Measurements from ENCODE around the gene CDH6.
"Not testable (repeated sequence)": the region's sequence is repeated elsewhere in the genome, so short reads cannot be mapped to it uniquely, and the experiment has no call there.

Gene CDH6

GRCh38 chr5:31328040-31328733 lies 134.7 kb downstream of the CDH6 start:
- no peak for DNase-seq (ENCODE audit: low read depth in 2 of 2)

DNA sequence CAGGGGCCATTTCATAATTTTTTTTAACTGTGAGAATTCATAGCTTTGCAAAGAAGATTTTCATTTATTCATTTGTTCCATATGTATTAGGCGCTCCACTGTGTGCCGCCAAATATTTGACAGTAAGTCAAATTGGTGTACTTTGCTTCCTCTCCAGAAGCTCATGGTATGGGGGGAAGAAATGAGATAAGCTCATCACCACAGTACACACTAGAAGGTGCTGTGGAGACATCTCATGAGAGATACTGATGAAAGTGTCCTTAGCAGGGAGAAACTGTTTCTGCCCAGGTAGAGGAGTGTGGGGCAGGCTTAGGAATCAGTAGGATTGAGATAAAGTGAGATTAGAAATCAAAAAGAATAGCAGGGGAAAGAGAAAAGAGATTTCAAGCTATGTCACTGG lies 136.2 kb downstream of the CDH6 start:
- DNase-seq (ENCODE audit: low read depth in 2 of 2) = no peak

DNA sequence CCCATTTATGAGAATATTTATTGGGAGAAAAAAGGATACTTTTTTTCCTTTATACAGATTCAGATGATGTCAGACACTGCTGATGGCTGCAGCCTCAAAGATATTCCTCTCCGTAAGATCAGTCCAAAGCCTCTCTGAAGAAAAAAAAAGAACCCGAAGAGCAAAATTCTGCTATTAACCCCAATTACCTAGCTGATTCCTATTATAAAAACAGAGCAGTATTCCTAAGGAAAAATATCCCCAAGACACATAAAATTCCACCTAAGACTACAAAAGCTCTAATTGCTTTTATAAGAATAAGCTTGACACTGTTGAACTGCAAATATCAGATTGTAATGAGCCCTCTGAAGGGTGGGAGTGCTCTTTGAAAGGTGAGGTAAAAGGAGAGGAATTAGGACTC lies 138.7 kb downstream of the CDH6 start:
- DNase-seq (ENCODE audit: low read depth in 2 of 2) = no peak

DNA sequence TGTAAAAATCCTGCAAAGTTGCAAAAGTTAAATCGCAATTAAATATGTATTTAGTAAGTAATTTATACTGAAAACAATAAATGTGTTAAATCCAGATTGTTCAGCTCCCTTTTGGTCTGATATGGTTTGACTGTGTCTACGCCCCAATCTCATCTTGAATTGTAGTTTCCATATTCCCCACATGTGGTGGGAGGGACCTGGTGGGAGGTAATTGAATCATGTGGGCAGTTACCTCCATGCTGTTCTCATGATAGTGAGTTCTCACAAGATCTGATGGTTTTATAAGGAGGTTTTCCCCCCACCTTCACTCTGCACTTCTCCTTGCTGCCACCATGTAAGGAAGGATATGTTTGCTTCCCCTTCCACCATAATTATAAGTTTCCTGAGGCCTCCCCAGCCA lies 140.0 kb downstream of the CDH6 start:
- DNase-seq (ENCODE audit: low read depth in 2 of 2) = no peak

DNA sequence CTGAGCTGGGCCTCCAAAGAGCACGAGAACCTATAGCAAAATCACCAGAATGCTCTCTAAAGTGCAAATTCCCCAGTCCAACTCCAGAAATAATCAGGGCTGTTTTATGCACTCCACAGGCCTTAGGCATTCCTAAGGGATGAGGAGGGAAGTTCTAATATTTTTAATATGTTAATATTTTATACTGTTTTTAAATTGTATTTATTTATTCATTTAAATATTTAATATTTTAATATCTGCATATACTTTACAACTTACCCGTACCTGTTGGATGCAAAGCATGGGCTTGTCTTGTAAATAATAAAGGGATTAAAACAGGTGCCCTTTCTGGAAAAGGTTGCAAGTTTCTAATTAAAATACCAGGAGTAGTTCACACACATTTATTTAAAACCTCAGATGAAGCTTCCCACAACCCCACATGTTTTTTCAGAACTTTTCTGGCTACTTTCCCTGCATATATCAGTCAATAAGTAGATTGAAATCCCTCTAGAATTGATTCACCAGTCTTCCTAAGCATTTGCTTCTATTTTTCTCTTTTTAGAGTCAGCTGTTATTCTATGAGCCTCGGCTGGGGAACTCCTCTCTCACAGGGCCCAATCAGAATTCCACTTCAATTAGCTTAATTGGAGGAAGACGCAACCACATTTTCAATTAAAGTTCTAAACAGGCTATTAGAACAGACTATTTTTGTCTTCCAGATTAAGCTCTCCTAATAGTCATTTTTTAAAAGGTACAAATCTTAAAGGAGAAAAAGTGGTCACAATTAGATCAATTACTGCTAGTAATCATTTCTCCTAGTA lies 140.8 kb downstream of the CDH6 start:
- no peak for DNase-seq (ENCODE audit: low read depth in 2 of 2)

- no peak for DNase-seq (ENCODE audit: low read depth in 2 of 2)
These were observed 142.0 kb downstream of the CDH6 start for GRCh38 chr5:31335456-31335855.

DNA sequence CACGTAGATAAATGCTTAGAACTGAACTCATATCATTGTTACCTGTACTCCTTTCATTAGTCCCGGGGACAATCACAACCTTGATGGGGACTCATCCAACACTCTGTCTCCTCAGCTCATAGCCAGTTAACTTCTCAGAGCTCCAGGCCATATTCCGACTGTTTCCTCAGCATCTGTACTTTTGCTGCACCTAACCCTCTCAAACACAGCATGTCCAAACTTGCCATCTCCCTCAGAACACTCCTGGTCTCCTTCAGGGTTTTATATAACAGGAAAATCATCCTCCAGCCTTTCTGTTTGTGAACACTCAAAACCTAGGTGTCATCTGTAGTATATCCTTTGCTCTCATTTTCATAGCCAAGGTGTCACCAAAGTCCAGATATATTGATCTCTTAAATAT lies 150.5 kb downstream of the CDH6 start:
- DNase-seq (ENCODE audit: low read depth in 2 of 2) = no peak

GRCh38 chr5:31346896-31347551 lies 153.5 kb downstream of the CDH6 start:
- DNase-seq (ENCODE audit: low read depth in 2 of 2) = no peak

DNA sequence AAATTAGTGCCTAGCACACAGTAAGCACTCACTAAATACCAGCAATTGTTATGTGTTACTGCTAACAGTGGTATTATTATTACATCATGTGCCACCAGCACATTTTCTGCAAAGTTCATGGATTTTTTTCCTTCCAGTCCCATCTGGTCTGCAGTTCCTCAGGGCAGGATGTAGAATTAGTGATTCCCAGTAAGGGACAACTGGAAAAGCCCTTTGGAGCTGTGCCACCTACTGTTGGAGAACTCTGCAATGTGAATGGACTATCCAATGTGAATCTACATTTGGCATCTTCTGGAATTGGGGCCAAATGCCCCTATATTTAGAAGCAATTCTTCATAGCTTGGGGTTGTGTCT lies 154.0 kb downstream of the CDH6 start:
- no peak for DNase-seq (ENCODE audit: low read depth in 2 of 2)

DNA sequence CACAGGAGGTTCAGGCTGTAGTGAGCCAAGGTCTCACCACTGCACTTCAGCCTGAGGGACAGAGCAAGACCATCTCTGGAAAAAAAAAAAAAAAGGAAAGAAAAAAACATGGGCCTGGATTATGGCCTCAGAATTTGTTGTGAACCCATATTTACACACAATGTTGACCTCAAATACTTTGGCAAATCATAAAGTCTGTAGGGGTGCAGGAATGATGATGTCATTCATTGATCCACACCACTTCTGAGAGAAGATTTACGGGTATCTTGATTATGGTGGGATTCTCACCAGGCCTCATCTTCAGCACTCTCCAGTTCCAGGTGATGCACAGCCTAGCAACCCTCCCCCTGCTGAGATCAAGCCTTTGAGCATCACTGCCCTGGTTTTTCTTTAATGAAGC lies 156.9 kb downstream of the CDH6 start:
- no peak for DNase-seq (ENCODE audit: low read depth in 2 of 2)

DNA sequence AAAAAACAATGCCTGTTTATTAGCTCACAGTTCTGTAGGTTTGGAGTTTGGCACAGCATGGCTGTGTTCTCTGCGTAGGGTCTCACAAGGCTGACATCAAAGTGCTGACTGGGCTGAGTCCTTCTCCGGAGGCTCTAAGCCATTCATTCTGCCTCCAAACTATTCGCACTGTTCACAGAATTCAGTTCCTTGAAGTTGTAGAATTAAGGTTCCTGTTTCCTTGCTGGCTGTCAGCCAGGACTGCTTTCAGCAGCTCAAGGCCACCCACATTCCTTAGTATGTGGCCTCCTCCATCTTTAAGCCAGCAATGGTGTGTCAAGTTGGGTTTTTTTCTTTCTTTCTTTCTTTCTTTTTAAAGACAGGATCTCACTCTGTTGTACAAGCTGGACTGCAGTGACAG lies 161.9 kb downstream of the CDH6 start:
- DNase-seq (ENCODE audit: low read depth in 2 of 2) = no peak

DNA sequence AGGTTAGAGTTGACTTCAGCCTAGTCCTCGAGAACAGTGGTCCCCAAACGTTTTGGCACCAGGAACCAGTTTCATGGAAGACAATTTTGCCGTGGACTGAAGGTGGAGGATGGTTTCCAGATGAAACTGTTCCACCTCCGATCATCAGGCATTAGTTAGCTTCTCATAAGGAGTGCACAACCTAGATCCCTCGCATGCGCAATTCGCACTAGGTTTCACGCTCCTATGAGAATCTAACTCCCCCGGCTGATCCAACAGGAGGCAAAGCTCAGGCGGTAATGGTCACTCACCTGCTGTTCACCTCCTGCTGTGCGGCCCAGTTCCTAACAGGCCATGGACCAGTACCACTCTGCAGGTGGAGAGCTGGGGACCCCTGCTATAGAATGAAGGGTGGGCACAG lies 163.6 kb downstream of the CDH6 start:
- DNase-seq (ENCODE audit: low read depth in 2 of 2) = no peak

GRCh38 chr5:31359839-31360238 lies 166.4 kb downstream of the CDH6 start:
- DNase-seq (ENCODE audit: low read depth in 2 of 2) = no peak

DNA sequence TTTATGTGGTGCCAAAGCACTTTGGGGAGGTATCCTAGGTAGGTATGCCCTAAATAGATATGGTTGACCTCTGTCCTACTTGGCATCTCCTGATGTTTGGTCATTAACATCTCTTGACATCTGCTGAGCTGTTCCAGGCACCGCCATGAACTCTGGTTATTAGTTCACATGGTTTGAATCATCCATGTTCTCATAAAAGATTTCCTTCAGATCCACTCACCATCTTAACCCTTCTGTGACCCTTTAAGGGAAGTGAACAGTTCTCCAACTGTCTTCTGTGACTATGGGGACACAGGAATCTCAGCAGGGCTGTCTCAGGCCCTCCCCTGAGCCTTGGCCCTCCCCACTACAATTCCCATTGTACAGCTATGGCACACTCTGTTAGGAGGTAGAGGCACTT lies 167.7 kb downstream of the CDH6 start:
- DNase-seq (ENCODE audit: low read depth in 2 of 2) = no peak

DNA sequence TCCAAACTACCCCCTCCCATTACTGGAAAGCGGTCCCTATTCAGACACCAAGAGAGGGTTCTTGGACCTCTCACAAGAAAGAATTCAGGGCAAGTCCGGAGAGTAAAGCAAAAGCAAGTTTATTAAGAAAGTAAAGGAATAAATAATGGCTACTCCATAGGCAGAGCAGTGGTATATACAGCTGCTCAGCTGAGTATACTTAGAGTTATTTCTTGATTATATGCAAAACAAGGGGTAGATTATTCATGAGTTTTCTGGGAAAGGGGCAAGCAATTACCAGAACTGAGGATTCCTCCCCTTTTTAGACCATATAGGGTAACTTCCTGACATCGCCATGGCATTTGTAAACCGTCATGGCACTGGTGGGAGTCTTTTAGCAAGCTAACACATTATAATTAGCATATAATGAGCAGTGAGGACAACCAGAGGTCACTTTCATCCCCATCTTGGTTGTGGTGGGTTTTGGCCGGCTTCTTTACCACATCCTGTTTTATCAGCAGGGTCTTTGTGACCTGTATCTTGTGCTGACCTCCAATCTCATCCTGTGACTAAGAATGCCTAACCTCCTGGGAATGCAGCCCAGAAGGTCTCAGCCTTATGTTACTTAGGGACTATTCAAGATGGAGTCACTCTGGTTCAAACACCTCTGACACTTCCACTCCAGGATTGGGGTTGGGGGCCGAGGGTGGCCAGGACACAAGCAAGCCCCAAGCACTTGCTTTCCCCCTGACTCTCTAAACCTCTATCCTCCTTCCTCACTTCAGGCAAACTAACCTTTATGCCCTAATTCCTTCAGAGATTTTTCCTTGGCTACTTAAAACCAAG lies 168.4 kb downstream of the CDH6 start:
- DNase-seq (ENCODE audit: low read depth in 2 of 2) = not testable (repeated sequence)

DNA sequence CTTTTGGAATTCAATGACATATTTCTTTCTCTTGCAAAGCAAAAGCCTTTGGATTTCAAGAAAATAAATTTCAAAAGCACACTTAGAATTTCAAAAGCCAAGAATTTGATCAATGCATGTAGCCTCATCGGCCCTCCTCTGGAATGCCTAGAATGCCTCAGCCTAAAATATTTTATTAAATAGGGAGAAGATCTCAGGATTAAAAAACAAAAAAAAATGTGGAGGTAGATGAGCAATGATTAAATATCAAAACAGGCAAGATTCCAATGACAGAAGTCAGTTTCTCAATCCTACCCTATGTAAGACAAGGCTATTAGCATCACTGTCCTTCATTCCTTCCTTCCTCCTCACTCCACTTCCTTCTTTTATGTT lies 169.0 kb downstream of the CDH6 start:
- no peak for DNase-seq (ENCODE audit: low read depth in 2 of 2)

DNA sequence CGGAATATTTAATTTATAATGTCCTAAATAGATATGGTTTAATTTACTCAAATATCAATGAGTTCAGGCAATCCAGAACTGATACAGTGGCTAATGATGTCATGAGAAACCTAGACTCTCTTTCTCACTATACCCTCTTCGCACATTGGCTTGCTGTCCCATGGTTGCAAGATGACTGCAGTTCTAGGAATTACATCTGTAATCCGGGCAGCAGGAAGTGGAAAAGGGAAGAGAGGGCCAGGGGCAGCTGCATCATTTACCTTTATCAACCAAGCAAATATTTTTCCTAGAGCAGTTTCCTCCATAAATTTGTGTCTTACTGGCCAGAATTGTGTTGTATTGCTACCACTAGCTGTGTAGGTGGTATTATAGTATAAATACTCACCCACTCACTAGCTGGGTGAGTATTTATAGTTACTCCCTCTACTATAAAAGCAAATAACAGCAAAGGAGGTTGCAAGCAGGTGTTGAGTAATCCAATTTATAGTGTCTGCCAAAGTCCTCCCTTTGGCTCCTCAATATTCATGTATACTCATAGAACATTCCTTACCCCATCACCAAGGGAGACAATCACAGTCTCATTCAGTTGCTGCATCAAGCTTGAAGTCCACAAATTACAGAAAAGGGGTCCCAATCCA lies 169.6 kb downstream of the CDH6 start:
- no peak for DNase-seq (ENCODE audit: low read depth in 2 of 2)

GRCh38 chr5:31364881-31365636 lies 171.6 kb downstream of the CDH6 start:
- DNase-seq (ENCODE audit: low read depth in 2 of 2) = no peak

DNA sequence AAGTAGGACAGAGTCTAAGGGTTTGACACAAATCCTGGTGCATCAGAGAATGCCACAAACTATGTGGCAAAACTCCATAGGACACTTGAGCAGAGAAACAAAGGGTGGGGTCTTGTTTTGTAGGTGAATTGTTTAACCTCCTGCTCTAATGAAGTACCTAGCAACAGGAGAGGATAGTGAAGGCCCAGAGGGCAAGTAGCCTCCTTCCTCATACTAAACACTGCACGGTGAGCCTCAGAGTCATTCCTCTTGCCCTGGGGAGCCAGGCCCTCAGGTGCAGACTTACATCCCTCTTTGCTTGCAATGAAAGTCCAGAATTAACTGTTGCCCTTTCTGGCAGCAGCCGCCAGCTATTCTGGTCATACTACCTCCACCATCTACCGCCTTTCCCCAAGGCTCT lies 172.3 kb downstream of the CDH6 start:
- DNase-seq (ENCODE audit: low read depth in 2 of 2) = no peak

- no peak for DNase-seq (ENCODE audit: low read depth in 2 of 2)
These were observed 173.5 kb downstream of the CDH6 start for GRCh38 chr5:31366941-31367340.

- no peak for DNase-seq (ENCODE audit: low read depth in 2 of 2)
These were observed 178.6 kb downstream of the CDH6 start for GRCh38 chr5:31372124-31372523.
